GM12874 (cell line): ENCODE measurements around the gene TNNT1.

Experiments used
- CTCF ChIP-seq: IDR thresholded peaks from 2 replicates; pipeline ENCODE4 v1.5.1; 2011; ENCODE audit warnings: low read depth, mild to moderate bottlenecking, control low read depth, low read length, moderate library complexity; ENCODE audit not compliant: insufficient read depth

Gene TNNT1

GRCh38 chr19:55086730-55087541, 62.1 kb downstream of the TNNT1 start:
- TF ChIP-seq CTCF, result no peak

- no peak for TF ChIP-seq CTCF
Observed at GRCh38 chr19:55085923-55086715, 62.9 kb downstream of the TNNT1 start.

- no peak for TF ChIP-seq CTCF
Observed at GRCh38 chr19:55084416-55084815, 64.6 kb downstream of the TNNT1 start.

- TF ChIP-seq CTCF, result no peak
Observed at GRCh38 chr19:55083004-55083850, 65.8 kb downstream of the TNNT1 start.
